HG02840 (cell line): Measurements from ENCODE around the gene CPLX1.

Source experiments
- ATAC-seq: cut with Tn5 transposase; IDR thresholded peaks from one replicate; pipeline ENCODE4 v1.9.1; 2021; ENCODE audit warnings: mild to moderate bottlenecking, moderate library complexity, moderate number of reproducible peaks; ENCODE audit not compliant: unreplicated experiment, low FRiP score

The CPLX1 gene

DNA sequence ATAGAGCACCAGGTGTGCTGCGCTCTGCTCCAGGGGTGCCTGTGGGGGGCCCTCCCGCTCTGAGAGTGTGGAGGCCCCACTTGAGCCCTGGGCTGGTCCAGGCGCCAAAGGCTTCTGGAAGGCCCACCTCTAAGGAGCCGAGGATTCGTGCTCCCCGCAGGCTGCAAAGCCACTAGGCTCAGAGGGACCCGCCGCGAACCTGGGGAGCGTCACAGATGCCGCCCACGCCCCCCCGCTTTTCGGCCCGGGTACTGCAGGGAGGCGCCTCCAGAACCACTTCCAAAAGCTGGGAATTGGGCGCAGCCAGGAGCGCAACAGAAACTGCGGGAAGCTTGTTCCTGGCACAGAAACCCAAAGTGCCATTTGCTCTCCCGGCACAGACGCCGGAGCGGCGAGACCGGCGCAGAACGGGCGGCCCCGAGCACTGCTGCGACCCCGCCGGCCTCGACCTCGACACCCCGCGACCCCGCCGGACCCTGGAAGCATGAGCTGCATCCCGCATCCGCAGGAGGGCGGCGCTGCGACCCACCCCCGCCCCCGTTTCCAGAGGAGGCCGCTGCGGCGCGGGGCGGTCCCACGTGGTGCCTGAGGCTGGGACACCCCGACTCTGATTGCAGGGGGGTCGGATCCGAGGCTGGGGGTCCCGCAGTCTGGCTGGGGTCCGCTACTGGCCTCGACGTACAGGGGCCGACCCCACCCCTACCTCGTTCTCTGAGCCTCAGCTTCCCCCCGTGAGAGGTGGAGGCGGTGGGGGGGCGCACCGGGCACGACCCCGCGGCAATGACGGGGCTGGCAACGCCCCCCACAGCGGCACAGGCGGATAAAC is 30.8 kb downstream of the CPLX1 start:
- no peak for ATAC-seq

DNA sequence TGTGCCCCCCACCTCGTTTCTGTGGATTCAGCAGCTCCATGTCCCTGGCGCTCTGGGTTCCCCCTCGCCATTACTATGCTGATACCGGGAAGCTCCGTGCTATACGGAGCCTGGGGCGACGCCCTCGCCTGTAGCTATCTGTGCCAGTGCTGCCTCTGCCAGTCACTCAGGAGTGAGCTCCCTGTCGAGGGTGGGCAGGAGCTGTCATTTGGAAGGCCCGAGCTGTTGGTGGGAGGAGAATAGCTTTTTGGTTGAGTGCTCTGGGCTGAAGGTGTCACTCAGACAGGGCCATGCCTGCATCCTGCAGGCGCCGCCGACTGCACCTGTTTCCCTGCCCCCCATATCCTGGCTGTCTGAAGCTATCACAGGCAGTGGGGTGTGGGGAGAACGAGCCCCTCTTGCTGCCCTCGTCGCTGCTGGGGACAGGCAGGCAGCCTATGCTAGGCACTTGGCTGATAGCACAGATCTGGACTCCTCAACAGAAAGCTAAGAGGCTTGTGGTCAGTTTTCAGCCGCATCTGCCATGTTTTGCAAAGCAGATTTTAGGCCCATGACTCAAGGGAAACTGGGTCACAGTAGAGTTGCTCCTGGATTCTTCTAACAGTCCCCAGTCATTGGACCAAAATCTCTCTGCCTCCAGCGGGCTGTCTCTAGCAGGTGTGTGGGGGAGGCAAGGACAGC is 31.8 kb downstream of the CPLX1 start:
- ATAC-seq = no peak

DNA sequence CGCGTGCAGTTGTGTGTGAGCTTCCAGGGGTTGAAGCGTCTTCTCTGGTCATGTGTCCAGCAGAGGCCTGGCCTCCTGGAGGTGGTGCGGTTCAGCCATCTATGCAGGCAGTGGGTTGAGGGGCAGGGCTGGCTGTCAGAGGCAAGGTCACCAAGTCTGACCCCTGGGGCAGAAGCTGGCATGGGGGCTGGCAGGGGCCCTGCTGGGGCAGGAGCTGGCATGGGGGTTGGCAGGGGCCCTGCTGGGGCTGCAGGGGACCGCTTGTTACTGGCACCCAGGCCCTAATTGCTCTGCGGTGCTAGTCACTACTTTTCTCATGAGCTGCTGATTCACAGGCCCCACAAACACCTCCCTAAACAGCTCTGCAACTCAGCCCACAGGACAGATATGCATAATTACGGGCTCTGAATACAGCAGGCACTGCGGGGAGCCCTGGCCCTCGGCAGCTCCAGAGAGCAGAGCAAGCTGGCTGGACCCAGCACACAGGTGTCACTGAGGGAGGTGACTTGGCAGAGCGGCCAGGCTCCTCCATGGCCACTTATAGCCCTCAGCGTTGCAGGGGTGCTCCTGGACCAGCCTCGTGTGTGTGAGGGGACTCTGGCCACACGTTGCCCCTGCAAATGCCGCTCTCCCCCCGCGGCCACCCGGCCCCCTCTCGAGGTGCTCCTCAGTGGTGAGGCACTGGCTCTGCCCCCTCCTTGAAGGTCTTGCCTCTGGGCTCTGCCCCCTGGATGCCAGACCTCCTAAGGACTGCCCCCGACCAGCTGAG is 32.7 kb downstream of the CPLX1 start:
- no peak for ATAC-seq

DNA sequence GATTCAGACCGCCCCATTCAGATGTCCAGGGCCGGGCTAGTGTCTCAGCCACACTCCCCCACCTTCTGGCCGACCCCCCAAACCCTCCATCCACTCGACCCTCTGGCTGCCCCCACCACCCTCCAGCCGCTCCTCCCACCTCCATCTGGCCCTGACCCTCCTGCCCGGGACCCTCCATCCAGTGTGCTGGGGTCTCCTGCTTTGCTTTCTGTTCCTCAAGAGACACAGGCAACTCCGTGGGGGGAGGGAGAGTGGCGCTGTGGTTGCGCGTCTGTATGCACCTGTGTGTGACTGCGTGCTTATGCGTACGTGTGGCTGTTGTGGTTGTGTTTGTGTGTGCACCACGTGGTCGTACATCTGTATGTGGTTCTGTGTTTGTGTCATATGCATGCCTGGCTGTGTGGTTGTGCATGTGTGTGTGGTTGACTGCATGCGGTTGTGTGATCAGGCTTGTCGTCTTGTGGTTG is 33.3 kb downstream of the CPLX1 start:
- ATAC-seq = no peak

DNA sequence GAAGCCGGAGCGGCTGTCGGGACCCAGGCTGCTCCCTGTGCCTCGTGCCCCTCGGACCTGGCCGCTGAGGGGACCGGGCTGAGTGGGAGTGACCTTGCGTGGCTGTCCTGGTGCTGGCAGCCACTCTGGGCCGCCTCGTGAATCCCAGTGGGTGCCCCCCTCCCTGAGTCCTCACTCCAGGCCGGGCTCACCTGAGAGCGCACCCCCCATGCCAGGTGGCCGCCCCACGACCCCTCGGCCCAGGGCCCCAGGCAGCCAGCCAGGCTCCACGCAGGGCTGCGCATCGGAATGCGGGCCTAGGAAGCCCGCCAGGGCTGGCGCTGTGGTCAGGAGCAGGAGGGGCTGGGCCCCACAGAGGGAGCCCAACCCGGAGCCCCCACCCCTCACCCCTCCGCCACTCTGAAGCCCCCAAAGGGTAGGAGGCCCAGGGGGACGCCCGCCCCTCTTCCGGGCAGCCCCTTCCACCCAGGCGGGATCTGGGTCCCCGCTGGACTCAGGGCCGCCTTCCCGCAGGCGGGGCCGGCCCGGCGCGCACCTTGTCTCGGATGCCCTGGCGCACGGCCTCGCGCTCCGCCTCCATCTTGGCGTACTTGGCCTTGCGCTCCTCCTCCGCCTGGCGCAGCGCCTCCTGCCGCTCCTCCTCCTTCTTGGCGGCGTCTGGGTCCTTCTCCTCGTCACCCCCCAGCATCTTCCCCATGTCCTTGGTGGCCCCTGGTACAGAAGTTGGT is 33.9 kb downstream of the CPLX1 start:
- ATAC-seq = no peak

DNA sequence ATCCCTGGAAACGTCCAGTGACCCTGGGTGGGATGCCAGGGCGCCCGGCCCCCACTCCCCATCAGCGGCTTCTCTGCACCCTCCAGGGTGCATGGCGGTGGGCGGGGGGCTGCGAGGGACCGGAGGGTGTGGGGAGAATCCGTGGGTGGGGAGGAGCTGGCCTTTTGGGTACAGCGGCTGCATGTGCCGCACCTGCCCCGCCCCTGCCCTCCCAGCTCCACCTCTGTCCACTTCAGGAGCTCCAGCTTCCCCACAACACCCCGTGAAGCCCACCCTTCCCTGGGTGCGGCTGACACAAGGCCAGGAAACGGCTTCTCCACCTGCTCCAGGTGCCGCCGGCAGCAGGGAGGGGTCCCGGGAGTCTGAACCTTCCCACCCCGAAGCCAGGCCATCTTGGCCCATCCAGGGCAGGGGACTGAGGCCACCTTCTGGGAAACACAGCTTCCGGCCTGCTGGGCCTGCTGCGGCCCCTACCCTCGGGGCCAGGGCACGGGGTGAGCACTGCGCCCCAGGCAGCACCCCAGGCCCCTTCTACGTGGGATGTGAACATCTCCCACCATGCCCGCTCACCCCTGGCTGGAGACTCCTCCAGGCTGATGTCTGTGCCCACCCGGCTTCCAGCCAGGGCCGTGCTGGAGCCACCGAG is 34.6 kb downstream of the CPLX1 start:
- ATAC-seq = no peak

DNA sequence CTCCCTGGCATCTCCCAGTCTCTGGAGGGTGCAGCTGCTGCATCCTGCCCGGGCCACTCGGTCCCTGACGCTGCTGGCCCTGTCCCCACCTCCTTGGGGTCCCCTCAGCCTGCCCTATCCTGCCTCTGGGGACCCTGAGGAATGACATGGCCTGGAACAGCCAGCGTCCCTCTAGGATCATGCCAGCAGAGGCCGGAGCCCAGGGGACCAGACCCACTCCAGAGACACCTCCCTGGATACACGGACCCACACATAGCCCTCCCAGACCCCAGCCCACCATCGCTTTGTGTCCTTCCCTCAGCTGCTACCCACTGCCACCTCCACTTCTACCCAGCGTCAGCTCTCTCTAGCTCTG is 35.5 kb downstream of the CPLX1 start:
- no peak for ATAC-seq

DNA sequence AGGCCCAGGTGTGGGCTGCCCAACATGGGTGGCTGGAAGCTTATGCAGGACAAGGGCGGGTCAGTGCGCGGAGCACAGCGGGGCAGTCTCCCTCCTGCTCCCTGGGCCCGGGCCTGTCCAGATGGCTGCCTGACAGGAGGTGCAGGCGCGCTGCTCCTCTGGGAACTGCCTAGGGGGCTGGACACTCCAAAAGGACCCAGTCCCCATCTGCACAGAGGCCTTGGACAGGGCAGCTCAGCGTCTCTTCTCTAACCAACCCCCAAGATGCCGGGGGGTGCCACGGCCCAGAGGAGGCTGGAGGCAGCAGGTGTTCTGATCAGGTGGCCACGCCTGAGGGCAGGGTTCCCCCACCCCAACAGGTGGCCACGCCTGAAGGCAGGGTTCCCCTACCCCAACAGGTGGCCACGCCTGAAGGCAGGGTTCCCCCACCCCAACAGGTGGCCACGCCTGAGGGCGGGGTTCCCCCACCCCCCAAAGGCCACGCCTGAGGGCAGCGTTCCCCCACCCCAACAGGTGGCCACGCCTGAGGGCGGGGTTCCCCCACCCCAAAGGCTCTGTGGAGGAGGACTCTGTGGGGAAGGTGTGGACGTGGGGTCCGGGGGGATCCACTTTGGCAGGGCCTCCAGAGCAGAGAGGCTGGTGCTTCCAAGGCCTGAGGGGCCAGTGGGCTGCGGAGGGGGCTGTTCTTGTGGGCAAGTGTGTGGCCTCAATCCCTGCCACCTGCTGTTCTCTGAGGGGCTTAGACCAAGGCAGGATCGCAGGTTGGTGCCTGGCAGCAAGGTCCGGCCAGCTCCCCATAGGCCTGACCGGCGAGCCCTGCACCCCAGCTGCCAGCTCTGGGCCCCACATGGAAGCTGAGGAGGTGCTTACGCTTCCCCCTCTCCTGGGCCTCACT is 36.1 kb downstream of the CPLX1 start:
- no peak for ATAC-seq

DNA sequence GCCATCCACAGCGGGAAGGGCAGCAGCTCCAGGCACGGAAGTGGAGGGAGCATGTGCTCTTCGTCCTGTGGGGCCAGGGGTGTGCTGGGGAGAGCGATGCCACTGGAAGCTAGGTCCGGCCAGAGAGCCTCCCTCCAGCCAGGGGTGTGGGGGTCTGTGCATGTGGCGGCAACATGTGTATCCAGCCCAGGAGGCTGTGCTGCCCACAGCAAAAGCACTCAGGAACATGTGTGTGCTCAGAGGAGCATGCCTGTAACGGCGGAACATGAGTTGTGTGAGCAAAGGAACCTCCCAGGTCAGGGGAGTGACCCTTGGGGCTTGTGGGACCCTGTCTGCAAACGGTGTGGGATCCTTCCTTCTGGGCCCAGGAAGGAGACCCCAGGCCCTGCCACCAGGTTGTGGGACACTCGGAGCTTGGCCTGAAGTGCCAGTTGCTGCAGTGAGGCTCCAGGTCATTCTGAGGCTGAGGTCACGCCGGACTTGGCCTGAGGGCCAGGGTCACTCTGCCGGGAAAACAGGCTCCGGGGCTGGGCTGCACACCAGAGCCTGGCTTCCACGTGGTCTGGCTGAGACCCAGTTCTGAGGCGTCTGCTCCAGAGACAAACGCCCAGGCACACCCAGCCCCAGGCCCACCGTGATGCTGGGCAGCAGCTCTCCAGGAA is 37.2 kb downstream of the CPLX1 start:
- no peak for ATAC-seq

DNA sequence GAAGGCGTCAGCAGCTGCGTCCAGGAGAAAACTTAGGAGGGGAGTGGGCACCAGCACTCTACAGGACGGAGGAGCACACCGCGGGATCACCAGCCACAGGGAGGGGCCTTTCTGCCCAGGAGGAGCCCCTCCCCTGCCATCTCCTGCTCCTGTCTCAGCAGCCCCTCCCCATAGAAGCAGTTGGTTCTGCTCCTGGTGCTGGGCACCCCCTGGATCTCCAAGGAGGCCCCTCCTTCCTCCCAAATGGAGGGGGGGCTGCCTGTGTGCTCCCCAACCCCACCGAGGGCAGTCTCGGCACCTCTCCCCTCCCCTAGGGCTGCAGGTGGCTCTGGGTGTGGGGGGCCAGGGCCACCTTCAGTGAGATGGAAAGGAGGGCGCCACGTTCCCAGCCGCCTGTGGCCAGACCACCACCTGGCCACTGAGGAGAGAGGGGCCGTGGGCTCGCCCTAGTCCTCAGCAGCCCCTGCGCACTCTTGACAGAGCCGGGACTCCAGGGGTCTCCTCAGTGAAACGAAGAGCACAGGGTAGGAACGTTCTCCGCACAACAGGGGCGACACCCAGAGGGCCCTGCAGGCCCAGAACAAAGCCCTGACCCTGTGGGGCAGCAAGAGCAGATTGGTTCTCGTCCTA is 37.8 kb downstream of the CPLX1 start:
- no peak for ATAC-seq

DNA sequence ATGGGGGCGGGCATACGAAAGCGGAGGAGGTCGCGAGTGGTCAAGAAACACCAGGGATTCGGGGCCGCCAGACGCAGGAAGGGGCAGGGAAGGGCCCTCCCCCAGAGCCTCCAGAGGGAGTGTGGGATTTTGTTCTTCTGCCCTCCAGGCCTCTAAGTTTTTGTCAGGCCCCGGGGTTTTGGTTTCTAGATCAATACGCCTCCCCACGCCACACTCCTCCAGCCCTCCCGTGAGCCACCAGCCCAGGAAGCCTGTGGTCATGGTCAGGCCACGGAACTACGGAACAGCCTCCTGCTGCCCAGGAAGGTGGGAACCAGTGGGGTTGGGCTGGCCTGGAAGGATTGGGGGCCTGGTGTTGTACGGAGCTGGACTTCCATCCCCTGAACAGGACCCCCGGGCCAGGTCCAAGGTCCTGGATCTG is 38.4 kb downstream of the CPLX1 start:
- no peak for ATAC-seq

DNA sequence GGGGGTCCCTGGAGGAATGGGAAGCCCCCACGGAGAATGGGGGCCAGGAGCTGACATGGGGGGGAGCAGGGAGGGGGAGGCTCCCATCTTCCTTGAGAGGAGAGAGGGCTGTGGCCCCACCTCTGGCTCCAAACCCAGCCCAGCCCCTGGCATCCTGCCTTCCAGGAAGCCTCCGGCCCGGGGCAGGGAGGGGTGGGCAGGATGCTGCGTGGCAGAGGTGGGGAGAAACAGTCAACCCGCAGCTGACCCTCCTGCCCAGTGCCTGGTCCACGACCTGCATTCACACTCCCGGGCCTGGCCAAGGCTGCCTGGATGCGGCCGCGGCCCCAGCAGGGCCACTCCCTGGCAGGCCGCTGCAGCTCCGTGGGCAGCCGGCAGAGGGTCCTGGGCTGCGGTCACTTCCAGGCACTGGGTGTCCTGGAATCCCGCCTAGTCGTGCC is 39.0 kb downstream of the CPLX1 start:
- no peak for ATAC-seq

DNA sequence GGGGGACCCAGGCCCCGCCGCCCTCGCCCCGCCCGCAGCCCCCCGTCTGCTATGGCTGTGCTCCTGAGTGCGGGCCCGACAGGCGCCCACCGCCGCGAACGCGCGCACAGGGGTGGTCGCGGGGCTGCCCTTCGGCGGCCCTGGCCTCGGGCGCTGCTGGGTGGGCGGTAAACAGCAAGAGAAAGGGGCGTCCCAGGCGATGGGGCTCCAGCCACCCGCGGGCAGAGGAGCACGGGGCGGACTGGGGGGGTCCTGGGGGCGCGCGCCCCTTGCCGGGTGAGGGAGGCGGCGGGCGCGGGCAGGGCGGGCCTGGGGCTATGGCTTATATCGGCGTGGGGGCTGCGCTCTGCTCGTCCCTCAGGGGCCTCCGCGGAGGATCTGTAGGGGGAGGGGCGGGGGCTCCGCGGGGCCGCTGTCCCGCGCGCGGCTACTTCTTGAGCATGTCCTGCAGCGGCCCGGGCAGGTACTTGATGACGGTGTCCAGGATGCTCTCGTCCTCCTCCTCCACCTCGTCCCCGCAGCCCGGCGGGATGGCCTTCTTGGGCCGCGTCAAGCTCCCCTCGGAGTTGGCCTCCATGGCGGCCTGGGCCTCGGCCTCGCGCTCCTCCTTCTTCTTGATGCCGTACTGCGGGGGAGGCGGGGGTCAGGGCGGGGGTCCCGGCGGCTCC is 39.7 kb downstream of the CPLX1 start:
- ATAC-seq = no peak

DNA sequence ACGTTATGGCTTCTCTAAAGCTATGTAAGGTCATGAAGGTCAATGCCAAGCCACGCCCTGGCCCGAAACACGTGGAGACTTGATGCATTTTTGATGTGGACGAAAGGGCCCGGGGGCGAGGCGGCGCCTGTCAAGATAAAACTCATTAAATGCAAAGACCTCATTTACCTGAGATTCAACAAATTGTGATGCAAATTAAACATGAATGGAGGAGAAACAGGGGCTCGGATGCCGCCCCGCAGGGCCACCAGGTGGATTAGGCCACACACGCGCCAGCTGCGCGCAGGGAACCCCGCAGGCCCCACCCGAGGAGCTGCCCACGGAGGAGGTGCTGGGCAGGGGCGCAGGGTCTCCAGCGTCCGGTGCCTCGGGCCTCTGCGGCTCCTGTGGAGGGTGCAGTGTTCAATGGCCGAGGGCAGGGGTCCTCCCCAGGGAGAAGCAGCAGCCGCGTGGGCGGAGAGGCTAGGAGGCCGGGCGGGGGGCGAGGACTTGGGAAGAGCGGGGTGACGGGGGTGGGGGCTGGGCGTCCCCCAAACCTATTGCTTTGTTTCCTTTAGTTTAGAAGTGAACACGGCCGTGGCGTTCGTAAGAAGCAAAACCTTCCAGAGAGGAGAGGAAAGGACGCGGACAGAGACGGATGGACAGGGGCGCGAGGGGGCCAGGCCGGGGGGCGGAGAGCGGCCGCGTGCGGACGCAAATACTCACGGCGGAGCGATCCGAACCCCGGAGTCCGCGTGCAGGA is 40.4 kb downstream of the CPLX1 start:
- no peak for ATAC-seq

DNA sequence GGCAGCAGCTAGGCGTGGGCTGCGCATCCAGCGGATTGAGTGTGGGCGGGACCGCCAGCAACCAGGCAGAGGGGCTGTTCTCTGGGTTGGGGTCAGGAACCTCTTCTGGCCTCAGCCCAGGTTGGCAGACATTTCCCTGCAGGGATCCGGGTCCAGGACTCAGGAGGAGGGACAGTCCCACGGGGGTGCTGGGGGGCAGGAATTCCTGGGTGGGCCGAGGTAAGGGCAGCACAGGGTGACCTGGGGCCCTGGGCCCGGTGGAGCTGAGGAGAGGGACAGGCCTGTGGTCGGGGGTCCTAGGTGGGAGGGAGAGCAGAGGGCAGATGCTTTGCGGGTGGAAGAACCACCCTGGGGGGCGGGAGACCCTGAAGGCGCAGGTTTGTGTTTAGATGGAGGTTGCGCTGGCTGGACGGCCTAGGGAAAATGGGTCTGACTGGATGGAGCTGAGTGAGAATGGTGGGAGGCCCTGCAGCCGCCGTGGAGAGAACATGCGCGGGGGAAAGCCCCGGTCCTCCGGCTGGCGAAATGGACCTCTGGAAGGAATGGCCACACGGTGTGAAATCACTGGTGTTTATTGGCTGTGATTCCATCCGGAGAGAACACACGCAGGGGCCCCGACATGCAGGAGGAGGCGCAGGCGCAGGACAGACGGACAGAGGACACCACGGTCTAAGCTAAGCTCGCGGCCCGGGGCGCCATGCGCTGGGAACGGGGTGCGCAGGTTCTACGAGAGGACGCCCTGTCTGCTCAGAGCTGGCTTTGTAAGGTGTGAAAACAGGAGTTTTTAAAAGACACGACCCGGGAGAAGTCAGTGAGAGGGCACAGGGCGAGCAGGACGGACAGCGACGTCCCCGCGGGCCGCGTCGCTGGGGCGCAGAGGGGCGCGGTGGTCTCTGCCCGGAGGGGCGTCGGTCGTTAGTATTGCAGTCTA is 41.3 kb downstream of the CPLX1 start:
- no peak for ATAC-seq
